GM19193 (cell line): ENCODE measurements around the gene SLC24A4.

ENCODE experiments used
- POLR2A ChIP-seq: IDR thresholded peaks from 4 replicates; pipeline ENCODE4 v1.6.1; 2011; ENCODE audit not compliant: insufficient read depth, insufficient read length; ENCODE audit errors: extremely low read depth

Gene SLC24A4

DNA sequence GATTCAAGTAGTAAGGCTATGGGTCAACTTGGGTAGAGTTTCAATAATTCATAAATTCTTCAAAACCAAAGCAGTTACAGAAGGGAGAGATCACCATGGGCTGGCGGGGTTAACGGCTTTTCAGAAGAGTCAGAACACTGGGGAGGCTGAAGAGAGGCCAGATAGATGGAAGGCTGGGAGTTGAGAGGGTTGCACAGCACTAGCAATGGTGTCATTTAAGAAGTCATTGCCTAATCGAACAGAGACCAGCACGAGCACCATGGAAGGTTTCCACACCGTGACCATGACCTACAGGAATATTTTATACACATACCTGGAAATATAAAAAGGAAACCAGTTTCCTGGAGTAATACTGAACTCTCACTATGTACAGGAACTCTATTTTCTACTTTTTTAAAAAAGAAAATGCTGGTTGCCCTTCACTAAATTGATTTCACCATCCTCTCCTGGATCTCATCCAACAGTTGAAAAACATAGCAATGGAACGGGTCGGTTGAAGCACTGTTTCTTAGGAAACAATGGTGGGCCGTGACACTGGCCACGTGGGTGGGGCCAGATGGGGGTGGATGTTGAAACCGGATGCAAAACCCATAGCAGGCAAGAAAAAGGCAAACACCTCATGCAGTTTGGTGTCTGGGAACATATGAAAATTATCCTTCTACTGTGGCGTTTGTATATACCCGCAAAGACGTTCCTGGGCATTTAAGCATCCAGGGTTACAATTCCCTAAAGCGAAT lies 152.7 kb downstream of the SLC24A4 start:
- no peak for TF ChIP-seq POLR2A

DNA sequence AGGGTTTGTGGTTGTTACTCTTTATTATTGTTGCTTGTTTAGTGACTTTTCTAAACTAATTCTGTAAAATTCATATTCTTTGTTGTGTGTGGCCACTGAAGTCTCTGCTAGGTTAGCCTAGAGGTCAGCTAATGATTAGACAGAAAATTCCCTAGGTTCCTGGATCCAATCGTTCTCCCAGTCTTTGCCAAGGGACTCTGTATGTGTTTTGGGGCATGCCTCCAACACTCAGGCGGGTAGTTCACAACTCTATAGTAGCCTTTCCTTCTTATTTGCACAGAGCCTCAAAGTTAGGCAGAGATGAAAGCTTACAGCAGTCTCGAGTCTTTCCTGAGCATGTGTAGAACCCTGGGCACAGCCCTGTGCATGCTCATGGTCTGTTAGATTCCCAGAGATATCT lies 157.9 kb downstream of the SLC24A4 start:
- TF ChIP-seq POLR2A: no peak

DNA sequence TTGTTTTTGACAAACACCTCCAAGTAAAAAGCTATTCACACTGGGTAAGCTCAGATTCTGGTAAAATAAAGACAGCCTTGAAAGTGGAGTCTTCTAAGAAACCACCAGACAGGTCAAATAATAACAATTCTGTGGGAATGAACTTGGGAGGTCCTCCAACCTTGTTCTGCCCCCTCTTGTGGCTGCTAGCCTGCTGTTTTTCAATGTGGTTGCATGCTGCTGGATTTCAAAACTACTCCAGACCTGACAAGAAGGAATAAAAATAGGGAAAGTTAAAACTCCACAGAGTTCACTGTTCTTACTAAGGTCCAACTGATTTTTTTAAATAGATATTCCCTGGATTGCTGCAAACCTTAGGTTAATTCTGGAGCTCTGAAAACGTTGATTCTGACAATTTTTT lies 158.4 kb downstream of the SLC24A4 start:
- TF ChIP-seq POLR2A: no peak

DNA sequence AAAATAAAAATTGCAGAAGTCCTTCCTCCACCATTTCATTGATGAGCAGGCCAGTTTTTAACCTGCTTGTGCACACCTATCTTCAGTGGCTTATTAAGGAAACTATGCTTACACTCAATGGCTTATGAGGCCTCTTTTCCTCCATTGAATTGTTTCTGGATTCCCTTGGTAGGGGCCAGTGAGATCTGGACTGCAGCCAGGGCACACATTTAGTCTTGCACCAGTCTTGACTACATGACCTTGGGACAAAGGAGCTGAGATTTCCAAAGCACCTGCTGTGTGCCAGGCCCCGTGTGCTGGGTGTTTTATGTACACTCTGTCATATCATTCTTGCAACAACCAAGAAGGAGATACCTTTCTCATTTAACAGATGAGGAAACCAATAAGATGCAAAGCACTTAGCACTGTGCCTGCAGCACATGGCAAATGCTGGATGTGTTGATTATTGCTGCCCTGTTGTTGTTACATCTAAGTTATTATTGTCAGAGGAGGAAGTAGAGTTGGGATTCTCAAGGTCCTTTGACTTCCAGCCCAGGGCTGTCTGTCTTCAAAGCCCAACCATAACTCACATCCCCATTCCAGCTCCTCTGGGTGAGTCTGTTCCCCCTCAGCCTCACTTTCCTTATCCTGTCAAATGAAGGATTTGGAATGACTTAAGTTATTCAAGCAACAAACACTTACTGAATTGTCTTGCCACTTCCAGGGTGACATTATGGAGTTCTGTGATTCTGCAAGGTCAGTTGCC lies 159.0 kb downstream of the SLC24A4 start:
- no peak for TF ChIP-seq POLR2A

DNA sequence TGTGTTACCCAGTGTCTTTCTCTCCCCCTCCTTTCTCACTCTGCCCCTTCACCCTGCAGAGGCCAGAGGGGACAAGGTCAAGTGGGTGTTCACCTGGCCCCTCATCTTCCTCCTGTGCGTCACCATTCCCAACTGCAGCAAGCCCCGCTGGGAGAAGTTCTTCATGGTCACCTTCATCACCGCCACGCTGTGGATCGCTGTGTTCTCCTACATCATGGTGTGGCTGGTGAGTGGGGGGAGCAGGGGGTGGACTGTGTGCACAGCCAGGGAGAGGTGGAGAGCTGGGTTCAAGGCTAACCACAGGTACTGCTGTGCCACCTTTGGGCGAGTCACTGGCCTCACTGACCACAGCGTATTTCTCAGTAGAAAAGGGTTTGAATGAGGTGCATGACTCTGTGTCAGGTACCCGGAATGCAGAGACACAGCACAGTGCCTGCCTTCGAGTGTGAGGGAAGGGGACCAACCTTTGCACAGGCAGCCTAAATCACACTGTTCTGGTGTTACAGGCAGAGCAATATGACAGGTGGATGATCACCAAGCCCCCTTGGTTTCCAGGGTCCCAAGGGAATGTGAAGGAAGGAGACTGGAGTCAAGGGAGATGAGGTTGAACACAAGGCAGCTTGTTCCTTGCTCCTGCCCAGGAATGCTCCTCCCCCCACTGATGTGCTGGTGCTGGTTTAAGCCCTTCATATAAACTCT lies 159.8 kb downstream of the SLC24A4 start:
- no peak for TF ChIP-seq POLR2A

DNA sequence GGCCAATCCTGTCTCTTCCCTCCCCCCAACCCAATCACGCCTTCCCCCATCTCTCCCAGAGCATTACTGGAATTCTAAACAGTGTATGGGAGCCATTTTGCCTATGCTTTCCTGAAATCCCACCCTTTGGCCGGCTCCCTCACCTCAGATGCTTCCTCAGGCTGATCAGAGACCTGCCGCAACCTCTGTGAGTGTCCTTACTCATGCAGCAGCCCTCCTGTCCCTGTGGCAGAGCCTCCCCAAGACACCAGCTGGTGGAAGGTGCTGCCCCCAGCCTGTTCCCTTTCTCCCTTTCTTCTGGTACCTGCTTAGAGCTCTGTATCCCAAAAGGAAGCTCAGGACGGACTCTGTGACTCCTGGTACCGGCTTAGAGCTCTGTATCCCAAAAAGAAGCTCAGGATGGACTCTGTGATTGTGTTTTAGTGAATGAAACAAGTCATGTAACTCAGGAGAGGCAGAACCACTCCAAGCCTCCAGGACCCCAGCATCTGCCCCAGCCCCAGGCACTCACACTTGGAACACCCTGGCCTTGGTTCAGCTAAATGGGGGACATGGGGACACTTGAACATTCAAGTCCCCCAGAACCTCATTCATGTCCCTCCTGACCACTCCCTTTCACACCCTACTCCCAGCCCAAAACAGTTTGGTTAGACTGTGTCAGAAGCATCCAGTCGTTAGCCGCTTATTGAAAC lies 161.3 kb downstream of the SLC24A4 start:
- no peak for TF ChIP-seq POLR2A

DNA sequence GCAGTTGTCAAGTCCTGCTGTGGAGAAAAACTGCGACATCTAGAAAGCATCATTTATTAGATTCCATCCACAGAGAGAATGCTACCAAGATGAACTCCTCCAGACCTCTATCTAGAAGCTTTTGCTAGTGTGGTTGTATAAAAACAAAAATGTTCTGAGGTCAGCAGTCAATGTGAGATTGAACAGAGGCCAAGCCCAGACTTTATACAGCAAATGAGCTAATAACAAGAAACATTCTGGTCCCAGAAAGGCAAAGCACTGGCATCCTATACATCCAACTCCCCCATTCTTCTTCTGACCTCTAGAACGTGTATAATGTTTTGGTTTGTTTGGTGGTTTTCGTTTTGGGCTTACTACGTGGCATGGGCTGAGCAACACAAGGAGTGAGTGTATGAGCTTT lies 163.9 kb downstream of the SLC24A4 start:
- no peak for TF ChIP-seq POLR2A

DNA sequence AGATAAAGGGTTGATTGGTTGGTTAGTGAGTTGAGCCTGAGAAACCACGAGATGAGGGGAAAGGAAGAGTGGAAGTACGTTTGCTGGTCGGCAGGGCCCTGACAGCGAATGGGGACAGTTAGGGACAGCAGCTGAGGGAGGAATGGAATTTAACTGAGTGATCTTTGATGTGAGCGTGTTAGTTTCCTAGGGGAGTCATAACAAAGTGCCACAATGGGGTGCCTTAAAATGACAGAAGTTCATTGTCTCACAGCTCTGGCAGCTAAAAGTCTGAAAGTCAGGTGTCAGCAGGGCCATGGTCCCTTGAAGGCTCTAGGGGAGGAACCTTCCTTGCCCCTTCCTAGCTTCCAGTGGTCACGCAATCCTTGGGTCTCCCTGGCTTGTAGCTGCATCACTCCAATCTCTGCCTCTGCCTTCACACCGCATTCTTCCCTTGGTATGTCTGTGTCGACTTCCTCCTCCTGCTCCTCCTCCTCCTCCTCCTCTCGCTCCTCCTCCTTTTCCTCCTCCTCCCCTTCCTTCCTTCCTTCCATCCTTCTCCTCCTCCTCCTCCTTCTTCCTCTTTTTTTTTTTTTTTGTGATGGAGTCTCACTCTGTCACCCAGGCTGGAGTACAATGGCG lies 164.7 kb downstream of the SLC24A4 start:
- TF ChIP-seq POLR2A: no peak

DNA sequence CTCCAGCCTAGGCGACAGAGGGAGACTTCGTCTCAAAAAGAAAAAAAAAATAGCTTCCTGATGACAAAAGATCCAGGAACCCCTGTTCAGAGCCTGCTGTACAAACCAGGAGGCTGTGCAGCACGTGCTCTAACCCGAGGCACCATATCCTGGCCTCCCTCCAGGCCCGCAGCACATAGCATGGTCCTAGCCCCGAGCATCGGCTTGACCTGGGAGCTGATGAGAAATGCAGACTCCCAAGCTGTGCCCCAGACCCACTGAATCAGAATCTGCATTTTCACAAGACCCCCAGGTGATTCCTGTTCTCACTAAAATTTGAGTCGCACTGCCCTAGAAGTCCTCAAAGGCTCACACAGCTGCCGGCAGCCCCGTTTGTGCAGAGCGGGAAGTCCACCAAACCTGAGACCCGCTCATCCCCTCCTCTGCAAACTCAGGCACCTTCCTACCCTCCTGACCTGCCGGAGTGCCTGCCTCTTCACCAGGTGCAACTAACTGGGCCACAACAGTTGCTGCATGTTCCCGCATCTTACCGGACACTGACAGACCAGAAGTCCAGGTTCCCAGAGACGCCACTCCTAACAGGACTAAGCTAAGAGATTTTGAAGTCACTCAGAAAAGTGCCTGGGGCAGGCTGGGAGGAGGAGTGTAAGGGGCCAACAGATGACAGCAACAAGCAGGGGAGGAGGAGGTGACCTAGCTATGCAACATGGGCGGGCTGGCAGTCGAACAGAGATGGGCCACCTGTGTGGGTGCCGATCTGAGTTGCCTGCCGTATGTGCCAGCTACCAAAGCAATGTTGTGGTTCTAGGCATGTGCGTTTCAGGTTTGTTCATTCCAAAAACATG lies 166.7 kb downstream of the SLC24A4 start:
- no peak for TF ChIP-seq POLR2A

DNA sequence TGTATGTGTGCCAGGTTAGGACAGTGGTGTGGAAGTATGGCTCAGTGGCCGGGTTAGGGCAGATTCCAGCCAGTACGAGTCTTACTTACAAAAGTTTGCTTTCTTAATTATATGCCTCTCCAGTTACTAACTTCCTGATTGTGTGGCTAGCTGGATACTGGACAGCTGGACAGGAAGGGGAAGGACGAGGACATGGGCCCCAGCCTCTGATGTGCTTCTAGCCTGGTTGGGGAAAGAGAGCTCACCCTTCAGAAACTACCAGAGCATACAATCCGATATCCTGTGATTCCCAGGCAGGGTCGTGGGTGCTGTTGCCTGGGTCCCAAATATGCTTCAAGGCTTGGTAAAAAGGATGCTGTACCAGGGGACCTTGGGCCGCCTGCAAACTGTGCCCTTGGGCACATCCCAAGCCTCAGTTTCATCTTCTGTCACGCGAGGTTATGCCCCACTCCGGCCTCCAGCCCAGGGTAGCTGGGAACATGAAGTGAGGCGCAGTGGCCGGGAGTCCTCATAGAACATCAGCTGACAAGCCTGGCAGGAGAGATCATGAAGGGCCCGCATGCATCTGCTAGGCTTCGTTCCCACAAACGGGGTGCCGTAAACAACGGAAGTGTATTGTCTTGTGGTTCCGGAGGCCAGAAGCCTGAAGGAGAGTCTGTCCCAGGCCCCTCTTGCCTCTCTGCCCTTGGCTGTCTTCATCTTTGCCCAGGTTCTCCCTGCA lies 167.4 kb downstream of the SLC24A4 start:
- TF ChIP-seq POLR2A: no peak

DNA sequence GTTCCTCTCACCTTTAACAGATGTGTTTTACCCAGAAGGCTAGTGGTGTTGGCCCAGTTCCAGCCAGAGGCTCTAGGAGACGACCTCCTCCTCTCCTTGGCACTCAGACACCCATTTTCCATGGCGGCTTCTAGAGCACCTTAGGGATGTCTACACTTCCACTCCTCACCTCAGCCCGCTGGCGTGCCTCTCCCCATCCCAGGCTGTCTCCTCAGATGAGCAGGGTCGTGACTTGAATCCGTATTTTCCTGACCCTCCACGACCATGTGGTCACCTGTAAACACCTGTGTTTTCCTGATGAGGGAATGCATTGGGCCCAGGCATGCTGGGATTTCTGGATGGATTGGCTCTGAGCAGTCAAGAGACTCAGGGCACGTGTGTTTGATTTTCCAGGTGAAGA lies 168.8 kb downstream of the SLC24A4 start:
- TF ChIP-seq POLR2A: no peak

DNA sequence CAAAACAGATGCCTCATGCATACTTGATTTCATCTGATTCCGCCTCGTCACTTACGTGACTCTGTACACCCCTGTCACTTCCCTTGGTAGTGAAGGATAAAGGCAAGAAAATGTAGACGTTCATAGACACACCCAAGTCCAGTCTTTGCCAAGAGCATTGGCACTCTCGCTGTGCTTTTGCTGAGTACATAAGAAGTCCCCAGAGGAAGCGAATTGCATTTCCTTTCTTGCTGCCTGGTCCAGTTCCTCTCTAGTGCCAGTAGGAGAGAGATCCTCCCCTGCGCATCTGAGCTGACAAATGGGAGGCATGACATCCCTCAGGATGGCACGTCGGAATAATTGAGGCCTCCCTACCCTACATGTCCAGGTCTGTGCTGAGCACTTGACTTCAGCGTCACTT lies 169.3 kb downstream of the SLC24A4 start:
- no peak for TF ChIP-seq POLR2A

DNA sequence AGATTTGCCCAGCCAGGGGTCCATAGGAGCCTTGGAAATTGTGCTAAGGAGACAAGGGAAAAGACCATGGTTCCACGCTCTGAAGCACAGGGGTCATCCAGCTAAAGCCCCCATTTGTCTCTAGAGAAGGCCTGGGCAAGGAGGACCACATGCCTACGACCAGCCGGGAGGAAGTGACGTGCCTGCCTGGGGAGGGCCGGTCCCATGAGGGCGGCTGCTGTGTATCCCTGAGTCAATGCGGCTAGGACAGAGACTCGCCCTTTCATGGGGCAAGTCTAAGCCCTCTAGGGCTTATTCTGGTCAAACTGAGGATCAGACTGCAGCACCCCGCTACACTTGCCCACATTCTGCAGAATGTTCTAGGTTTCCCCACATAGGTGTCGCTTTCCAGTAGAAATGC lies 170.1 kb downstream of the SLC24A4 start:
- TF ChIP-seq POLR2A: no peak
